NB4 (cell line): ENCODE data around the gene KCNQ5.

ENCODE experiments used
- POLR2A ChIP-seq: IDR thresholded peaks from 2 replicates; pipeline ENCODE4 v1.6.1; 2011; ENCODE audit warnings: mild to moderate bottlenecking; ENCODE audit not compliant: insufficient read length; ENCODE audit errors: extremely low read depth
- TF ChIP-seq, protein P1 (sequence below): IDR thresholded peaks from one replicate; pipeline ENCODE4 v1.5.1; 2012; ENCODE audit warnings: low read depth, low read length

DNA sequence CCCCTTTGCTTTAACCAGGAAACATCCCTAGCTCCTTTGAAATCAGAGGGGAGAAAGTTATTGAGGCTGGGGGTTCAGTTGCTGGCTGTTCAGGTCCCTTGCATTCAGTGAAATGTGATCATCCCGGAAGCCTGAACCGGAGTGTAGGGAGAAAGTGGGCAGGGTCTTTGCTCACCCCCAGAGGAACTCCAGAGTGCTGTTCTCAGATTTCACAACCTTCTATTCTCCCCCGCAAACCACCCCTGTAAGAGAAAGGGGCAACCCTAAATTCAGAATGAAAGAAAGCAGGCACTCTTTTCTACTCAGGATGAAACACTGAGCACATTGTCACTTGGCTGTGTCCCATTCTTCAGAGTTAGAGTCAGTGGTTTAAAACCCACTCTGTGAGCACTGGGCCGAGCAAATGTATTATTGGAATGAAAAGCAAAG, 463.6 kb downstream of the KCNQ5 start:
- TF ChIP-seq, protein P1, sequence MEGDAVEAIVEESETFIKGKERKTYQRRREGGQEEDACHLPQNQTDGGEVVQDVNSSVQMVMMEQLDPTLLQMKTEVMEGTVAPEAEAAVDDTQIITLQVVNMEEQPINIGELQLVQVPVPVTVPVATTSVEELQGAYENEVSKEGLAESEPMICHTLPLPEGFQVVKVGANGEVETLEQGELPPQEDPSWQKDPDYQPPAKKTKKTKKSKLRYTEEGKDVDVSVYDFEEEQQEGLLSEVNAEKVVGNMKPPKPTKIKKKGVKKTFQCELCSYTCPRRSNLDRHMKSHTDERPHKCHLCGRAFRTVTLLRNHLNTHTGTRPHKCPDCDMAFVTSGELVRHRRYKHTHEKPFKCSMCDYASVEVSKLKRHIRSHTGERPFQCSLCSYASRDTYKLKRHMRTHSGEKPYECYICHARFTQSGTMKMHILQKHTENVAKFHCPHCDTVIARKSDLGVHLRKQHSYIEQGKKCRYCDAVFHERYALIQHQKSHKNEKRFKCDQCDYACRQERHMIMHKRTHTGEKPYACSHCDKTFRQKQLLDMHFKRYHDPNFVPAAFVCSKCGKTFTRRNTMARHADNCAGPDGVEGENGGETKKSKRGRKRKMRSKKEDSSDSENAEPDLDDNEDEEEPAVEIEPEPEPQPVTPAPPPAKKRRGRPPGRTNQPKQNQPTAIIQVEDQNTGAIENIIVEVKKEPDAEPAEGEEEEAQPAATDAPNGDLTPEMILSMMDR: no peak
- TF ChIP-seq POLR2A: no peak
